Frontal cortex (tissue), 4 donors: ENCODE measurements around the gene METTL2B. TPM values are rescaled to one million over a fixed set of nuclear protein-coding genes. Genes with fewer than 3 reads are reported as not detected.
A peak's percentile ranks its signal among the peaks of the same experiment; 100 is the strongest.
"Not testable (repeated sequence)": the region's sequence is repeated elsewhere in the genome, so short reads cannot be mapped to it uniquely, and the experiment has no call there.

Source experiments
- DNase-seq, 2 donors: peaks; one replicate each; pipeline ENCODE4 v3.0.0; 2012; ENCODE audit warnings: low spot score in 2 of 2
- FAIRE-seq: peaks from 2 replicates; lab custom pipeline; 2012; peaks lifted over from hg19 to GRCh38; lab: Jason Lieb, UNC
- total RNA-seq: library from RNA; depleted of rRNA; stranded (reverse); fragments of >200 nt; gene quantifications from one replicate; pipeline ENCODE4 v1.2.3, GENCODE V29; 2014
- donor health status: control.
- donor health status: control.
- donor health status: control.

Gene METTL2B
- total RNA-seq, 1 donor from 2014 or later = 37.9 TPM

GRCh38 chr7:128515232-128515631 lies 38.7 kb downstream of the METTL2B start:
- FAIRE-seq, DNase-seq: not testable (repeated sequence)

- not testable (repeated sequence) for DNase-seq, FAIRE-seq
Measured at GRCh38 chr7:128517023-128517422, 40.5 kb downstream of the METTL2B start.

- not testable (repeated sequence) for DNase-seq, FAIRE-seq
Measured at GRCh38 chr7:128523226-128523931, 46.8 kb downstream of the METTL2B start.

- not testable (repeated sequence) for FAIRE-seq, DNase-seq
Measured at GRCh38 chr7:128523932-128524524, 47.5 kb downstream of the METTL2B start.

GRCh38 chr7:128525584-128525983 lies 49.0 kb downstream of the METTL2B start:
- DNase-seq, FAIRE-seq: not testable (repeated sequence)

GRCh38 chr7:128526062-128526466 lies 49.5 kb downstream of the METTL2B start:
- not testable (repeated sequence) for FAIRE-seq, DNase-seq

GRCh38 chr7:128529191-128529590 lies 52.6 kb downstream of the METTL2B start:
- FAIRE-seq, DNase-seq: not testable (repeated sequence)

- DNase-seq = peak in 1 of 2 donors; percentile 38
- not testable (repeated sequence) for FAIRE-seq
Measured at GRCh38 chr7:128530121-128530854, 53.7 kb downstream of the METTL2B start.

GRCh38 chr7:128530855-128531104 lies 54.2 kb downstream of the METTL2B start:
- FAIRE-seq (no peak), DNase-seq (no peak)

GRCh38 chr7:128531105-128531954 lies 54.8 kb downstream of the METTL2B start:
- FAIRE-seq = not testable (repeated sequence)
- peak; percentile 91 to 93 for DNase-seq

- not testable (repeated sequence) for FAIRE-seq, DNase-seq
Measured at GRCh38 chr7:128531955-128532478, 55.5 kb downstream of the METTL2B start.

GRCh38 chr7:128532956-128533355 lies 56.4 kb downstream of the METTL2B start:
- FAIRE-seq, DNase-seq: not testable (repeated sequence)

- not testable (repeated sequence) for DNase-seq, FAIRE-seq
Measured at GRCh38 chr7:128537410-128537809, 60.9 kb downstream of the METTL2B start.

GRCh38 chr7:128542530-128542929 lies 66.0 kb downstream of the METTL2B start:
- not testable (repeated sequence) for DNase-seq, FAIRE-seq

- FAIRE-seq, DNase-seq: not testable (repeated sequence)
Measured at GRCh38 chr7:128543300-128543699, 66.8 kb downstream of the METTL2B start.

- FAIRE-seq, DNase-seq: not testable (repeated sequence)
Measured at GRCh38 chr7:128546319-128546851, 69.8 kb downstream of the METTL2B start.

- FAIRE-seq = no peak
- DNase-seq = no peak
Measured at GRCh38 chr7:128550920-128551319, 74.4 kb downstream of the METTL2B start.

- not testable (repeated sequence) for DNase-seq, FAIRE-seq
Measured at GRCh38 chr7:128554394-128554793, 77.8 kb downstream of the METTL2B start.
